ENCODE results near the gene CHKB.

The CHKB gene

GRCh38 chr22:50560034-50560433, 22.6 kb downstream of the CHKB start:
- no peaks in the 10 kb centered on the region for H3K9me3 ChIP-seq (ENCODE audit: control insufficient read depth, low read length)
- H3K4me3 ChIP-seq (ENCODE audit: extremely low read depth, insufficient read depth, low read length, poor library complexity, severe bottlenecking), result no peak overlapping the region
- WGBS, 2 experiments (ENCODE audit: insufficient coverage in 2 of 2), result 89 to 92% methylated on average over 1 to 2 of the region's 3 CpGs
- no peaks in the 10 kb centered on the region for H3K36me3 ChIP-seq (ENCODE audit: control insufficient read depth, insufficient read depth, low read length)
- no peak overlapping the region for H3K27ac ChIP-seq (ENCODE audit: low read depth, low read length, severe bottlenecking)
- H3K4me1 ChIP-seq (ENCODE audit: control insufficient read depth, insufficient read depth, low read length, poor library complexity, severe bottlenecking), result no peaks in the 10 kb centered on the region

DNA sequence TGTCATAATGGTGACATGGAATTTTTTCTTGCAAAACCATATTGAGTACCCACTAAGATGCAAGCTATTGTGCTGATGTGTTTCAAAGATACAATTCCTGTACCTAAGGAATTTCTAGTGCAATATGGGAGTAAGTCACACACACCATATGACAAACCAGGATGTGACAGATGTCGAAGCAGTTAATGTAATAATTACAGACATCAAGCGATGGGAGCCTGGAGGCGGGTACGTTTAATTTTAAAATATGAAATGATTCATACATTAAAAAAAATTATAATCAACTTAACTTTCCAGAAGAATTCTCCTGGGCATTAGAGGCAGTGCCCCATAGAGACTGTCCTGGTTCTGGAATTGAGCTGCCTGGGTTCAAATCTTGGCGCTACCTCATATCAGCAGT, 25.9 kb downstream of the CHKB start:
- H3K4me1 ChIP-seq (ENCODE audit: control insufficient read depth, insufficient read depth, low read length, poor library complexity, severe bottlenecking), result no peaks in the 10 kb centered on the region
- H3K9me3 ChIP-seq (ENCODE audit: control insufficient read depth, low read length), result no peaks in the 10 kb centered on the region
- H3K4me3 ChIP-seq (ENCODE audit: extremely low read depth, insufficient read depth, low read length, poor library complexity, severe bottlenecking), result no peak overlapping the region
- WGBS, 2 experiments (ENCODE audit: insufficient coverage in 2 of 2), result no CpG with 5 or more reads among the region's 5 CpGs
- H3K36me3 ChIP-seq (ENCODE audit: control insufficient read depth, insufficient read depth, low read length), result no peaks in the 10 kb centered on the region
- H3K27ac ChIP-seq (ENCODE audit: low read depth, low read length, severe bottlenecking), result no peak overlapping the region

- H3K4me1 ChIP-seq (ENCODE audit: control insufficient read depth, insufficient read depth, low read length, poor library complexity, severe bottlenecking), result no peaks in the 10 kb centered on the region
- 86 to 87% methylated on average over 8 of the region's 8 CpGs for WGBS, 2 experiments (ENCODE audit: insufficient coverage in 2 of 2)
- H3K4me3 ChIP-seq (ENCODE audit: extremely low read depth, insufficient read depth, low read length, poor library complexity, severe bottlenecking), result no peak overlapping the region
- H3K27ac ChIP-seq (ENCODE audit: low read depth, low read length, severe bottlenecking), result no peak overlapping the region
- H3K9me3 ChIP-seq (ENCODE audit: control insufficient read depth, low read length), result no peaks in the 10 kb centered on the region
- H3K36me3 ChIP-seq (ENCODE audit: control insufficient read depth, insufficient read depth, low read length), result no peaks in the 10 kb centered on the region
These were observed 29.3 kb downstream of the CHKB start for GRCh38 chr22:50553310-50553709.

DNA sequence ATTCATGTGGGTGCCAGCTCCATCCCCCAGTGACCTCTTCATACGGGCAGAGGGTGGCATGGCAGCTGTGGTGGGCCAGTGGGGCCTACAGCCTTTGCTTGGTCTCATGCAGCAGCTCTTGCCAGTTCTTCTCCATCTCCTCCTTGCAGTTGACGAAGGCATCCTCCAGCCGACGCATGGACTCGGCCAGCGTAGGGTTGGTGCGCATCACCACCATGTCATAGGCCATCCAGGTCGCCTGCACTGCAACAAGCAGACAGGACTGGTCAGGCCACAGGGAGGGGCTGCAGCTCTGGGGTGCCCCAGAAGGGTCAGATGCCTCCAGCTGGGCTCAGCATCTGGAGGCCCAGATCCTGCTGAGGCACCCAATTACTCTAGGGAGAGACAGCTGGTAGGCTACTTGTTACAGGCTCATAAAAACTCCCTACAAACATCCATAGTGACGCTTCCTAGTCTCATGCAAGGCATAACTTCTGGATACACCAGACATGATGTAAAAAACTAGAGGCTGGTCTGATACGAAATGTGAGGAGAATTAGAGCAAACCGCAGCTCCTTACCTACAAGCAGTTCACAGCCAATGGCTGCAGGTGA, 31.4 kb downstream of the CHKB start:
- Histone ChIP-seq H3K4me1 (ENCODE audit: control insufficient read depth, insufficient read depth, low read length, poor library complexity, severe bottlenecking) (no peaks in the 10 kb centered on the region), H3K4me3 (ENCODE audit: extremely low read depth, insufficient read depth, low read length, poor library complexity, severe bottlenecking) (no peak overlapping the region), H3K9me3 (ENCODE audit: control insufficient read depth, low read length) (no peaks in the 10 kb centered on the region), H3K27ac (ENCODE audit: low read depth, low read length, severe bottlenecking) (no peak overlapping the region), H3K36me3 (ENCODE audit: control insufficient read depth, insufficient read depth, low read length) (no peaks in the 10 kb centered on the region)
- 85 to 91% methylated on average over 10 to 11 of the region's 11 CpGs for WGBS, 2 experiments (ENCODE audit: insufficient coverage in 2 of 2)

DNA sequence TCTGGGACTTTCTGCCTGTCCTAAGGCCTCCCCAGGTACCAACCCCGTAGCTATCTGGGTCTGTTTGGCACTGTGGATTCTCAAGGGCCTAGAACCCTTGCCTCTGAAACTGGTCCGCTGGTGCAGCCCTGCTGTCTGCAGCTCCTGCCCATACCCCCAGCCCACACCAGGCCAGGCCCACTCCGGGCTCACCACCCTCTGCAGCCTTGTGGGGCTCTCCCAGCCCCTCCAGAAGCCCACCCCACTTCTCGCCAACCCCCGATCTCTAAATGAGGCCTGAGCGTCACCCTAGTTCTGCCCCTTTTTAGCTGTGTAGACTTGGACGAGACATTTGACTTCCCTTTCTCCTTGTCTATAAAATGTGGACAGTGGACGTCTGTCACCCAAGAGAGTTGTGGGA, 32.3 kb downstream of the CHKB start:
- Histone ChIP-seq H3K27ac (ENCODE audit: low read depth, low read length, severe bottlenecking) (no peak overlapping the region), H3K36me3 (ENCODE audit: control insufficient read depth, insufficient read depth, low read length) (no peaks in the 10 kb centered on the region), H3K9me3 (ENCODE audit: control insufficient read depth, low read length) (no peaks in the 10 kb centered on the region), H3K4me3 (ENCODE audit: extremely low read depth, insufficient read depth, low read length, poor library complexity, severe bottlenecking) (no peak overlapping the region), H3K4me1 (ENCODE audit: control insufficient read depth, insufficient read depth, low read length, poor library complexity, severe bottlenecking) (peaks cover under 1% of the 10 kb centered on the region)
- 88 to 89% methylated on average over 6 to 8 of the region's 8 CpGs for WGBS, 2 experiments (ENCODE audit: insufficient coverage in 2 of 2)

GRCh38 chr22:50548921-50549790, 33.5 kb downstream of the CHKB start:
- 93 to 97% methylated on average over 56 to 66 of the region's 68 CpGs for WGBS, 2 experiments (ENCODE audit: insufficient coverage in 2 of 2)
- Histone ChIP-seq H3K27ac (ENCODE audit: low read depth, low read length, severe bottlenecking) (no peak overlapping the region), H3K9me3 (ENCODE audit: control insufficient read depth, low read length) (no peaks in the 10 kb centered on the region), H3K4me3 (ENCODE audit: extremely low read depth, insufficient read depth, low read length, poor library complexity, severe bottlenecking) (no peak overlapping the region), H3K36me3 (ENCODE audit: control insufficient read depth, insufficient read depth, low read length) (no peaks in the 10 kb centered on the region), H3K4me1 (ENCODE audit: control insufficient read depth, insufficient read depth, low read length, poor library complexity, severe bottlenecking) (peaks cover 5% of the 10 kb centered on the region)

- no peak overlapping the region for H3K4me3 ChIP-seq (ENCODE audit: extremely low read depth, insufficient read depth, low read length, poor library complexity, severe bottlenecking)
- WGBS, 2 experiments (ENCODE audit: insufficient coverage in 2 of 2), result 93 to 96% methylated on average over 27 to 46 of the region's 56 CpGs
- no peaks in the 10 kb centered on the region for H3K9me3 ChIP-seq (ENCODE audit: control insufficient read depth, low read length)
- H3K36me3 ChIP-seq (ENCODE audit: control insufficient read depth, insufficient read depth, low read length), result no peaks in the 10 kb centered on the region
- no peak overlapping the region for H3K27ac ChIP-seq (ENCODE audit: low read depth, low read length, severe bottlenecking)
- peaks cover 5% of the 10 kb centered on the region for H3K4me1 ChIP-seq (ENCODE audit: control insufficient read depth, insufficient read depth, low read length, poor library complexity, severe bottlenecking)
These were observed 34.4 kb downstream of the CHKB start for GRCh38 chr22:50548040-50548920.

GRCh38 chr22:50547263-50547985, 35.2 kb downstream of the CHKB start:
- Histone ChIP-seq H3K4me3 (ENCODE audit: extremely low read depth, insufficient read depth, low read length, poor library complexity, severe bottlenecking) (no peak overlapping the region), H3K4me1 (ENCODE audit: control insufficient read depth, insufficient read depth, low read length, poor library complexity, severe bottlenecking) (peaks cover 5% of the 10 kb centered on the region), H3K36me3 (ENCODE audit: control insufficient read depth, insufficient read depth, low read length) (no peaks in the 10 kb centered on the region), H3K9me3 (ENCODE audit: control insufficient read depth, low read length) (no peaks in the 10 kb centered on the region), H3K27ac (ENCODE audit: low read depth, low read length, severe bottlenecking) (no peak overlapping the region)
- WGBS, 2 experiments (ENCODE audit: insufficient coverage in 2 of 2), result 92 to 95% methylated on average over 28 to 34 of the region's 35 CpGs

- H3K27ac ChIP-seq (ENCODE audit: low read depth, low read length, severe bottlenecking), result no peak overlapping the region
- 96 to 97% methylated on average over 64 to 78 of the region's 78 CpGs for WGBS, 2 experiments (ENCODE audit: insufficient coverage in 2 of 2)
- no peaks in the 10 kb centered on the region for H3K9me3 ChIP-seq (ENCODE audit: control insufficient read depth, low read length)
- H3K36me3 ChIP-seq (ENCODE audit: control insufficient read depth, insufficient read depth, low read length), result no peaks in the 10 kb centered on the region
- H3K4me3 ChIP-seq (ENCODE audit: extremely low read depth, insufficient read depth, low read length, poor library complexity, severe bottlenecking), result no peak overlapping the region
- peaks cover 5% of the 10 kb centered on the region for H3K4me1 ChIP-seq (ENCODE audit: control insufficient read depth, insufficient read depth, low read length, poor library complexity, severe bottlenecking)
These were observed 36.1 kb downstream of the CHKB start for GRCh38 chr22:50546326-50547262.
